ENCODE data around the gene SETD1B.
"Not testable (repeated sequence)": the region's sequence is repeated elsewhere in the genome, so short reads cannot be mapped to it uniquely, and the experiment has no call there.

The SETD1B gene

DNA sequence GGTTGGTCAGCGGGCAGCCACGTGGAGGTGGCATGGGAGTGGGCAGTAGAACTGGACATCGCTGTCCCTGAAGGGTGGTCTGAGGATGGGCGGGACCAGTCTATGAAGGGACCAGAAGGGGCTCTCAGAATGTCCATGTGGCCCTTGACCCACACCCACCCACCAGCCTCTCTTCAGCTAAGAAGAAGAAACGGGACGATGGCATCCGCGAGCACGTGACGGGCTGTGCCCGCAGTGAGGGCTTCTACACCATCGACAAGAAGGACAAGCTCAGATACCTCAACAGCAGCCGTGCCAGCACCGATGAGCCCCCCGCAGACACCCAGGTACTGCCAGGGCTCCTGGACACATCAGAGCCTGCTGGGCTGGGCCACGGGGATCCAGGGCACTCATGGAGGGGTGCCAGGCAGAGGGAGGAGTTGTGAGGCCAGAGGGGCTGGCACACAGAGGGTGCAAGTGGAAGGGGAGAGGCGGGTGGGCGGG, 21.3 kb downstream of the SETD1B start:
- DNase-seq (ENCODE audit: low read depth in 2 of 2): no peak

DNA sequence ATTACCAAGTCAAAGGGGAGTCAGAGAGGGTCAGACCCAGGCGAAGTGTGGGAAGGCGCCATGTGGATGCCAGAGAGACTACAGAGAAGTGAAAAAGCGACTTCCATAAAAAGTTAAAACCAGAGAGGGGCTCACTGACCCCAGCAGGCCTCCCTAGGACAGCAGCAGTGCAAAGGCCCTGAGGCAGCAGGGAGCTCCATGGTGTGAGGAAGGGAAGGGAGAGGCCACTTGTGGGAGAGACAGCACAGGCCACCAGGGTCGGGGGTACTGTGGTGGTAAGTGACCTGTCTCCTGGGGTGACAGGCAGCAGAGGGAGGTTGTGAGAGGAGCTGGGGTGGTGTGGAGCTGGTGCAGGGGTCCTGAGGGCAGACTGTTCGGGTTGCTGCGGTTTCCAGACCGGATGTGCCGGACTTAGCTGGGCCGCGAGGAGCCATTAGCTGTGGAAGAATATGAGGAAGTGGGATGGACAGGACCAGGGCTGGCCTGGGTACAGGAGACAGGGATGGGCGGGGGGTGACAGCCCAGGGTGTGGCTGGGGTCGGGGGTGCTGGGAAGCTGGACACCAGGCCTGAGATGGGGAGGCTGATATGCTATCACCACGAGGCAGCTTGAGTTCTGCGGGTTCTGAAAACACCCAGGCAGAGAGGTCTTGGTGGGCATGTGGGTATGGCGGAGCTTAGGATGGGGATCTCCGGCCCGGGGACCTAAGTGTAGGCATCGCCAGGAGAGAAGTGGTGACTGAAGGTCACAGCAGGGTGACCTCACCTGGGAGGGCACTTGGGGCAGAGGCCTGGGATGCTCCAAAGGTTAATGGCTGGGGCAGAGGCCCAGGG, 22.7 kb downstream of the SETD1B start:
- DNase-seq (ENCODE audit: low read depth in 2 of 2): no peak

DNA sequence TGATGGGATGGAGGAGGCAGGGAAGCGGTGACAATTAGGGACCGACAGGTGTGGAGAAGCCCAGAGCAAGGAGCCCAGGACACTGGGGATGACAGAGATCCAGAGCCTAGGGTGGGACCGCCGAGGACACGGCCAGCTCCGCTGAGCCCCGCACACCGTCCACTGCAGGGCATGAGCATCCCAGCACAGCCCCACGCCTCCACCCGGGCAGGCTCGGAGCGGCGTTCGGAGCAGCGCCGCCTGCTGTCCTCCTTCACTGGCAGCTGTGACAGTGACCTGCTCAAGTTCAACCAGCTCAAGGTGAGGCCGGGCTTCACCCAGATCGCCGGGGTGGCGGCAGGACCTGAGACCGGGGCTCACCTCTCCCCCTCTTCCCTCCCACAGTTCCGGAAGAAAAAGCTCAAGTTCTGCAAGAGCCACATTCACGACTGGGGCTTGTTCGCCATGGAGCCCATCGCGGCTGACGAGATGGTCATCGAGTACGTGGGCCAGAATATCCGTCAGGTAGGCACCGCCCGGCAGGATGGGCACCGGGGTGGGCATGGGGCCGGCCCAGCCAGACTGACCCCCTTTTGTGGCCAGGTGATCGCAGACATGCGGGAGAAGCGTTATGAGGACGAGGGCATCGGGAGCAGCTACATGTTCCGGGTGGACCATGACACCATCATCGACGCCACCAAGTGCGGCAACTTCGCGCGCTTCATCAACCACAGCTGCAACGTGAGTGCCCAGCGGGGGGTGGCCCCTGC, 23.7 kb downstream of the SETD1B start:
- no peak for DNase-seq (ENCODE audit: low read depth in 2 of 2)

DNA sequence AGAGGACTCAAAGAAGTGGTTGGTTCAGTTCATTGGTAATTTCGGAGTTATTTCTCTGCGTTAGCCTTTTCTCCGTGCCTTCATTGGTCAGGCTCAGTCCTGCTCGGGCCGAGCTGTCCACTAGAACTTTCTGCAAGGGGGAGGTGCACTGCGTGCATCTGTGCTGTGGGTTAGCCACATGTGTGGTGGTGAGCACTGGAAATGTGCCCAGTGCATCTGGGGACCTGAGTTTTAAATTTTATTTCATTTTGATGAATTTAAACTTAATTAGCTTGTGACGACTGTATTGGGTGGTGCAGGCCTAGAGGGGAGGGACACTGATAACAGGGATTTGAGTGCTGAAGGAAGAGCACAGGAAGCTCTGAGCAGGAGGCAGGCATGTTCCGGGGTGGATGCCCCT, 24.5 kb downstream of the SETD1B start:
- DNase-seq (ENCODE audit: low read depth in 2 of 2): no peak

DNA sequence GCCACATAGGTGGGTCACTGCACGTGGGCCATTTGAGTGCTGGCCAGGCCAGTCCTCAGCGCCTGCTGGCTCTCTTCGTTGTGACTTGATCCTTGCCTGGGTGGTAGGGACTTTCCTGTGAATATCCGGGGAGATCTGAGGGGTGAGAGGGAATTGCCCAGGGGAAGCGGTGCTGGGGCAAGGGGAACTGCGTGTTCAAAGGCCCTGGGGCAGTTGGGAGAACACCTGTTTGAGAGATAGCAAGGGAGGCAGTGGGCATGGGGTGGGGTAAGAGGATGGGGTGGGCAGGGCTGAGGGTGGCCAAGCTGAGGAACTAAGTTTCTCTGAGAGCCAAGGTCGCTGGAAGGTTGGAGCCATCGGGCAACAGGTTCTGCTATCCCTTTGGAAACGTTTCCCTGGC, 25.0 kb downstream of the SETD1B start:
- DNase-seq (ENCODE audit: low read depth in 2 of 2): no peak

DNA sequence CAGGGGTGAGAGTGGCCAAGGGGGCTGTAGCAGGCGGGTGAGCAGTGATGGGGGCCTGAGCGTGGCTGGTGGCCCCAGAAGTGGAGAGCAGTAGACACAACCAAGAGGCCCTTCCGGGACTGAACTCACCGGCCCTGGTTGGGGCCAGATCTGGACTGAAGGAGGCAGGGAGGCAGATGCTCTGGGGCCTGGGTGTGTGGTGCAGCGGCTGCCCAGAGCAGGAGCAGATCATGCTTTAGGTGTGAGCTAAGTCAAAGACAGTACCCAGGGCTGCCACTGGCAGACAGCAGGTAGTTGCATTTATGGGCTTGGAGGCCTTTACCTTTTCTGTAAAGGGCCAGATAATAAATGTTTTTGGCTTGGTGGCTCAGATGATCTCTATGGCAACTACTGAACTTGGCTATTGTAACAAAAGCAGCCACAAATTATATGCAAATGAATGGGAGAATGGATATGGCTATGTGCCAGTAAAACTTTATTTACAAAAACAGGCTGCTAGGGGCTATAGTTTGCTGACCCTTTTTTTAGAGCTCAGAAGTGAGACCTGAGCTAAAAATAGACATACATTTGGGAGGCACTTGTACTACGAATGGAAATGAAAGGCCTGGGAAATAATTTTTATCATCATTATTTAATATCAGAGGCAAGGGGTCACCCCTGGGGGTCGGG, 25.6 kb downstream of the SETD1B start:
- DNase-seq (ENCODE audit: low read depth in 2 of 2): no peak

DNA sequence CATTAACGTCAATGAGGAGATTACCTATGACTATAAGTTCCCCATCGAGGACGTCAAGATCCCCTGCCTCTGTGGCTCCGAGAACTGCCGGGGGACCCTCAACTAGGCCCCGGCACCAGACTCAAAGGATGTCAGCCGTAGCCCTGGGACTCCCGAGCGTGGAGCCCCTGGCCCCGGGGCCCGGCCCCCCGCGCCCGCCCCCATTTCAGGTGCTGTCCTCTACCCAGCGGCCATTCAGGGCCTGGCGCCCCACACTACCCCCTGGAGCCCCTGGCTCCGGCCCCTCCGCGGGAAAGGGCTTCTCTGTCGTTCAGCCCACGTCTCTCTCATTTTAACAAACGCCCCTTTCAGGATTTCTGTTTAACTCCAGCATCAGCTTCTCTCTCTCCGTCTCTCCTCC, 26.3 kb downstream of the SETD1B start:
- no peak for DNase-seq (ENCODE audit: low read depth in 2 of 2)

DNA sequence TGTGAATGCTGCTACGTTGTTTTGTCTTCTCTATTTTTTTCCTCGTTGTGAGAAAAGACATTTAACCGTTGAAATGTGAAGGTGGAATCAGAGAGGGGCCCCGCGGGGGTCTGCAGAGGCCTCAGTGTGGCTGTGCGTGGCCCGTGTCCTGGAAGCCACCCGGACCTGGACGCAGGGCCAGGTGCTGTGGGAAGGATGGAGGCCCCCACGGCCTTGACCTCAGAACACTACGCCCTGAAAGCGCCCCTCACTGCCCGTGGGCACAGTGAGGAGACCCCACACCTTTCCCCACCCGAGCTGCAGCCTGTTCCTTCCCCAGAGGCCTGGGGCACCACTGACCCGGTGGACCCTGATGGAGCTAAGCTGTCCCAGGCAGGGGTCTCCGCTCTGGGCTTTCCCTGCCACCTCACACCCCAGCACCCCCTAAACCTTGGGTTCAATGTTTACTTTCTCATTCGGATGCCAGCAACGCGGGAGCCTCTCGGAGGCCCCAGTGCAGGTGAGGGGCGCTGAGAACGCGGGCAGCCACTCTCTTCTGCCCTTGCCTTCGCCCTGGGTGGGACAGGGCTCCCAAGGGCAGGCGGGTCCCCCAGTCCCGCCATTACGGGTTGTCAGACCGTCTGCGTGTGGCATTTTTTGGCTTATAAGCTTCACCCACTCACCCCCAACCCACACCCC, 26.9 kb downstream of the SETD1B start:
- DNase-seq (ENCODE audit: low read depth in 2 of 2): no peak

DNA sequence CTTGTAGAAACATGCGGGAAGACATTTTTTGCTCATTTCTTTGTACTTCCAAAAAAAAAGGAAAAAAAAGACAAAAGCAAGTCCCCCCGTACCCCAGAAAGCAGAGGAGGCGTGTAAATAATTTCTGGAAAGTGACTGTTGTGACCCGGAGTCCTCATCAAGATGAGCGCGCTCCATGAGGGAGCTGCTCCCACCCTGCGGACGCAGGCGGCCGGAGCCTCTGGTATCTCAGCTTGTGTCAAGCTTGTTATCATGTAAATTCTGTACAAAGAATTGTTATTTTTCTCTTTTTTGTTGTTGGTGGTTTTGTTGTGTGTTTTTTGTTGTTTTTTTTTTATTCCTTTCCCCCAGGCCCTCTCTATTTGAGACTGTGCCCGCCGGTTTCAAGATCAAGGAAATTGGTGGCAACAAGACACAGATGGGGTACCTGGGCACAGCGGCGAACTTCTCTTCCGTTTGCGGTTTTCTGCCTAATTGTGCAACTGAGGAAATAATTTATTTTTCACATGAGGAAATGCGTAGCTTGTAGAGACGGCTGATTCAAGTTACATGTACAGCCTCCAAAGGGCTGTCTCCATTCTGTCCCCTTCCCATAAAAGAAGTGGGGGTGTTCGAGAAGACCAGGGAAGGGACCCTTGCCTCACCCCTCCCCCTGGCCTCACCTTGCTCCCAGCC, 27.9 kb downstream of the SETD1B start:
- DNase-seq (ENCODE audit: low read depth in 2 of 2): no peak

DNA sequence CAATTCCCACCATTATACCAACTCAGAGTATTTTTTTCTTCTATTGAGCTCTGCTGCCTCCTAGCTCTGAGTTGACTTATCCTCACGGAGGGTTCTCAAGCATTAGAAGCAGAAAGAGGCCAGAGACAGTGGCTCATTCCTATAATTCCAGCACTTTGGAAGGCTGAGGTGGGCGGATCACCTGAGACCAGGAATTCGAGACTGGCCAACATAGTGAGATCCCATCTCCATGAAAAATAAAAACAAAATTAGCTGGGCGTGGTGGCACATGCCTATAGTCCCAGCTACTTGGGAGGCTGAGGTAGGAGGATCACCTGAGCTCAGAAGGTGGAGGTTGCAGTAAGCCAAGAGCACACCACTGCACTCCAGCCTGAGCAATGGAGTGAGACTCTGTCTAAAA, 33.9 kb downstream of the SETD1B start:
- no peak for DNase-seq (ENCODE audit: low read depth in 2 of 2)

DNA sequence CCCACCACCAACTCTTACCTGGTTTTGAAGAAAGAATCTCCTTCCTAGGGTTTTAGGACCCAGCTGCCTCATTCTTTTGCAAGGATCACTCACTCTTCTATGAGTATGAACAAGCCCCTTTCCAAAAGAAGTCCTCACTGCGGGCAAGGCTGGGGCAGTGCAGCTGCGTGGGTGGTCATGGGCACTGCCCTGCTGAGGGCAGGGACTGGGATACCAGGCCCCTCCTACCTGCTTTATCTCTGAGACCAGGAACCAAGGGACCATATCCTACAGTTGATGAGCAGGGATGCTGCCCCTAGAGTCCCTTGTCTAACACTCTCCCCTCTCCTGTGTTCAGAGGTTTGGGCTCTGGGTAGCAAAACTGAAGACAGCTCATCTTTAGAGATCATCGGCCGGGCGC, 34.3 kb downstream of the SETD1B start:
- DNase-seq (ENCODE audit: low read depth in 2 of 2): no peak

DNA sequence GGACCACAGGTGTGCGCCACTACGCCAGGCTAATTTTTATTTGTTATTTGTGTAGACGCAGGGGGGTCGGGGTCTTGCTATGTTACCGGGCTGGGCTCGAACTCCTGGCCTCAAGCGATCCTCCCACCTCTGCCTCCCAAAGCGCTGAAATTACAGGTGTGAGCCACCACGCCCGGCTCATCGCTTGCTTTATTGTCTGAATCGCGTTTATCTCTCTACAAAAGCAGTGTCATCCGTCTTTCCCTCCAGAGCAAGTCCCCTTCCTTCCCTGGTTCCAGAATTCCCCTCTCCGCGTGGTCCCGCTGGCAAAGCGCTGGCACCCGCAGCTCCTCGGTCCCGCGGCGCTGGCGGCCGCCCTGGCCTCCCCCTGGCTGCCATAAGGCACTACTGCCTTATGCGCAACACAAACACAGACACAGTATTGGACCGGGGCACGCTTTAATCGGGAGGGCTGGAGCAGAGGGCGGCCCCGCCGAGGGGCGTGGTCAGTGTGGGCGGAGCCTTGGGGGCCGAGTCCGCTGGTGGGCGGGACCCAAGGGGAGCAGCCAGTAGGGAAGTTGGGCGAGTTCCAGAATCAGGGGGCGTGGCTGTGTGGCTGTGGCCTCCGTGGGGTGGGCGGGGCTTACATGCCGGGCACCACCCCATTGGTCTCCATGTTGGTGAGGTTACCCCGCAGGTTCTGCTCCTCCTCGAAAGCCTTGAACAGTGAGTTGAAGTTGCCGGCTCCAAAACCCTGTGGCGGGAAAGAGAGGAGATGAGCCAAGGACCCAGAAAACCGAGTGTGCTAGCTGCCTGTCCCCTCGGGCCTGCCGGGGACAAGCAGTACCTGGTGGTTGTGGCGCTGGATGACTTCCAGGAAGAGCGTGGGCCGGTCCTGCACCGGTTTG, 35.5 kb downstream of the SETD1B start:
- peak; percentile 99 to 100 for DNase-seq (ENCODE audit: low read depth in 2 of 2)

DNA sequence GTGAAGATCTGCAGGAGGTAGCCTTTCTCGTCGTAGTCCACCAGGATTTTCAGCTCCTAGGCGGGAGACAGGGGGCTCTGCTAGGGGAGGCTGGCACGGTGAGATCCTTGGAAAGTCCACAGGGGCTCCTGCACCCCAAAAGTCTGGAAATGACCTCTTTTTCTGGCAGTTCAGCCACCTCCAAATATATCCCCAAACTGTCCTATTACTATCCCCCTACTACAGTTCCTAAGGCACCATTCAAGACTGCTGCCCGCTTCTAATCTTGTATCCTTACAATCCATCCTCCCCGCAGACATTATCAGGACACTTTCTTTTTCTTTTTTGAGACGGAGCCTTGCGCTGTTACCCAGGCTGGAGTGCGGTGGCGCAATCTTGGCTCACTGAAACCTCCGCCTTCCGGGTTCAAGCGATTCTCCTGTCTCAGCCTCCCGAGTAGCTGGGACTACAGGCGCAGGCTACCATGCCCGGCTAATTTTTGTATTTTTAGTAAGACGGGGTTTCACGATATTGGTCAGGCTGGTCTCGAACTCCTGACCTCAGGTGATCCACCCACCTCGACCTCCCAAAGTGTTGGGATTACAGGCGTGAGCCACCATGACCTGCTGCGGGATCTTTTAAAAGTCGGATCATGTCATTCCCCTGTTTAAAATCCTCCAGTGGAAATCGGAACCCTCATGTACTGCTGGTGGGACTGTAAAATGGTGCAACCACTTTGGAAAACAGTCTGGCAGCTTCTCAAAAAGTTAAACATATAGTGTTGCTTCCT, 36.4 kb downstream of the SETD1B start:
- DNase-seq (ENCODE audit: low read depth in 2 of 2): no peak

DNA sequence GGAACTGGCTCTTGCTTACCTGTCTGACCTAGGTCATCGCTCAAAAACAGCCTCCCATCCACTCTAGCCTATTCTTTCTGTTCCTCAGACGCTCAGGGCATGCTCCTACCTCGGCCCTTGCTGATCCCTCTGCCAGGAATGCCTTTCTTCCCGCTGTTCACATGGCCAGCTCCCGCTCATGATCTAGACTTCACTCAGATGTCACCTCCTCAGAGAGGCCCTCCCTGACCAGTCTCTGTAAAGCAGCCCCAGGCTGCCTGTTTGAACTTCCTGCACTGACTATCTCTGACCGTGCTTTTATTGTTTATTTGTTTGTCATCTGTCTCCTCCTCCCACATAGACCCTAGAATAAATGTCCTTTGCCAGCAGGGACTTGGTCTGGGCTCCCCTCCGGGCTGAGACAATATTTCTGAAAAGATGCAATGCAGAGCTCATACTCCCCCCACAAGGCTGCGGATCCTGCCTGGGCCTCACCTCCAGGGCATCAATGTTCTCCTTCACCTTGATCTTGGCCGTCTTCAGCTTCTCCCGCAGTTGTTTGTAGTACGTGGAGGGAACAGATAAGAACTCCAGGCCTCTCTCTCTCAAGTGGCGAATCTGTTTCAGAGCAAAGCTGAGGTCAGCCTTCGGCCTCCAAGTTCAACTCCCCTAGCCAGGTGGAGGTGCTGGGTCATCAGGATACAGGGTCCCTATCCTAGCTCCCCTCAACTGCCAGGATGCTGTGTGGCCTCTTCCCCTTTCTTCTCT, 39.6 kb downstream of the SETD1B start:
- no peak for DNase-seq (ENCODE audit: low read depth in 2 of 2)

DNA sequence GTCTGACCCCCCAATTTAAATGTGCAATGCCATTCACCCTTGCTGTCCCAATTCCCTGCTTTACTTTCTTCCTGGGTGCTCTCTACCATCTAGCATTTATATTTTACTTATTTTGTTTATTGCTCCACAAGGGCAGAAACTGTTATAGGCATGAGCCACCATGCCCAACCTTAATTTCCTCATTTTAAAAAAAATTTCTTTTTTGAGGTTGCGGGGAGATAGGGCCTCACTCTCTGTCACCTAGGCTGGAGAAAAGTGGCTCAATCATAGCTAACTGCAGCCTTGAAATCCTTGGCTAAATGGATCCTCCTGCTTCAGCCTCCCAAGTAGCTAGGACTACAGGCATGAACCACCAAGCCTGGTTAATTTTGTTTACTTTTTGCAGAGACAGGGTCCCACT, 41.9 kb downstream of the SETD1B start:
- no peak for DNase-seq (ENCODE audit: low read depth in 2 of 2)

DNA sequence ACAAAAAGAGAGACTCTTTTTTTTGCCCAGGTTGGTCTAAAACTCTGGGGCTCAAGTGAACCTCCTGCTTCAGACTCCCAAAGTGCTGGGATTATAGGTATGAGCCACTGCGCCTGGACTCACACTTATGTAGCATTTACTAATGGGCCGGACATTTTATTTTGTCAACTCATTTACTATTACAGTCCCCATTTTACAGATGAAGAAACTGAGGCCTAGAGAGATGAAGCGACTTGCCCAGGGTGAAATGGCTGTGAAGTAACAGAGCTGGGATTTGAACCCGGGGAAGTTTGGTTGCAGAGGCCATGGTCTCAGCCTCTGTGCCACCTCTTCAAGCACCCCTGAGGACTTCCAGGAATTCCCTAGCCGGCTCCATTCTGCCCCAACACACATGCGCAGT, 45.4 kb downstream of the SETD1B start:
- DNase-seq (ENCODE audit: low read depth in 2 of 2): no peak

DNA sequence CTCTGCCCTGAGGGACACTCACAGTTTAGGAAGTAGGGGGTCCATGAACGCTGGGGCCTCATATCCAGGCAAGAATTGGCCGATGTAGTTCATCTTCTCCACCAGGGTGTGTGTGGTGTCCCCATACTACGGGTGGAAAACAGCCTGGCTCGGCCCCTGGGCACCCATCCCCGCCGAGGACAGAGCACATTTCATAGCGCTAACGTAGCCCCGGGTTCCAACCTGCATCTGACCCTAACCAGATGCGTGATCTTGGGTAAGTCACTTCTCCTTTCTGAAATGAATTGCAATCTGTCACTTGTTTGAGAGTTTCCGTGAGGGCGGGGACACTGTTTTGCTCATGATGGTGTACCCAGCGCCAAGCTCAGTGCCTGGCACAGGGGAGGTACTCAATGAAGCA, 45.9 kb downstream of the SETD1B start:
- DNase-seq (ENCODE audit: low read depth in 2 of 2): no peak

DNA sequence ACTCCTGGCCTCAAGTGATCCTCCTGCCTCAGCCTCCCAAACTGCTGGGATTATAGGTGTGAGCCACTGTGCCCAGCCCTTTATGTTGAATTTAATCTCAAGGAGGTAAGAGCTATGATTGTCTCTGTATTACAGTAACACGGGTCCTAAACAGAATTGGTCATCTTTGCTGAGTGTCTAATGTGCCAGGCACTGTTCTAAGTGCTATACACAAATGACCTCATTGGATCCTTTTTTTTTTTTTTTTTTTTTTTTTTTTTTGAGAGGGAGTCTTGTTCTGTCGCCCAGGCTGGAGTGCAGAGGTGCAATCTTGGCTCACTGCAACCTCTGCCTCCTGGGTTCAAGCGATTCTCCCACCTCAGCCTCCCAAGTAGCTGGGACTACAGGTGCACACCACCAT, 48.6 kb downstream of the SETD1B start:
- DNase-seq (ENCODE audit: low read depth in 2 of 2): not testable (repeated sequence)
